NB4 (cell line): ENCODE measurements around the gene HTR6.

ENCODE experiments used
- MYC ChIP-seq: IDR thresholded peaks from 2 replicates; pipeline ENCODE4 v1.6.1; 2011; ENCODE audit warnings: low read depth, low read length
- POLR2A ChIP-seq: IDR thresholded peaks from 2 replicates; pipeline ENCODE4 v1.6.1; 2011; ENCODE audit warnings: mild to moderate bottlenecking; ENCODE audit not compliant: insufficient read length; ENCODE audit errors: extremely low read depth
- TF ChIP-seq, protein P1 (sequence below): IDR thresholded peaks from one replicate; pipeline ENCODE4 v1.5.1; 2012; ENCODE audit warnings: low read depth, low read length

DNA sequence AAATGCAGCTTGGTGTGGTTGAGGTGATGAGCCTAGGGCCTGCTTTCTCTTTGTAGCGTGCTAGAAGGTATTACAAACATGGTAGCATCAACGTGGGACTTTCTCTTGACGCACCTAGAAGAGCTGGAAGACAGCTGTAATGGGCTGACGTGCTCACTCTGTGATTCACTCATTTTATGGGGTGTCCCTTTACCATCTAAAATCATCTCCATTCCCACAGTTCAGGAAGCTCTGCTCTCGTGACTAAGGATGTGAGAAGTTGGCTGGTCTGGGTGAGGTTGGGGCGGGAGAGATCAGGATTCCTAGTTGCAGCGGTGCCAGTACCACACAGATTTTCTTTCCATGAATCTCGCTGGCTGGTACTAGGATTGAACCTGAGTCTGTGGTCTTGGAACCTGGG, 4.2 kb downstream of the HTR6 start:
- TF ChIP-seq, protein P1, sequence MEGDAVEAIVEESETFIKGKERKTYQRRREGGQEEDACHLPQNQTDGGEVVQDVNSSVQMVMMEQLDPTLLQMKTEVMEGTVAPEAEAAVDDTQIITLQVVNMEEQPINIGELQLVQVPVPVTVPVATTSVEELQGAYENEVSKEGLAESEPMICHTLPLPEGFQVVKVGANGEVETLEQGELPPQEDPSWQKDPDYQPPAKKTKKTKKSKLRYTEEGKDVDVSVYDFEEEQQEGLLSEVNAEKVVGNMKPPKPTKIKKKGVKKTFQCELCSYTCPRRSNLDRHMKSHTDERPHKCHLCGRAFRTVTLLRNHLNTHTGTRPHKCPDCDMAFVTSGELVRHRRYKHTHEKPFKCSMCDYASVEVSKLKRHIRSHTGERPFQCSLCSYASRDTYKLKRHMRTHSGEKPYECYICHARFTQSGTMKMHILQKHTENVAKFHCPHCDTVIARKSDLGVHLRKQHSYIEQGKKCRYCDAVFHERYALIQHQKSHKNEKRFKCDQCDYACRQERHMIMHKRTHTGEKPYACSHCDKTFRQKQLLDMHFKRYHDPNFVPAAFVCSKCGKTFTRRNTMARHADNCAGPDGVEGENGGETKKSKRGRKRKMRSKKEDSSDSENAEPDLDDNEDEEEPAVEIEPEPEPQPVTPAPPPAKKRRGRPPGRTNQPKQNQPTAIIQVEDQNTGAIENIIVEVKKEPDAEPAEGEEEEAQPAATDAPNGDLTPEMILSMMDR, result no peak
- TF ChIP-seq MYC (no peak), POLR2A (no peak)
